CD8-positive, alpha-beta memory T cell (primary cell): ENCODE measurements around the gene S100A1. TPM values are rescaled to one million over a fixed set of nuclear protein-coding genes. Genes with fewer than 3 reads are reported as not detected.
A peak's percentile ranks its signal among the peaks of the same experiment; 100 is the strongest.

Experiments used
- CTCF ChIA-PET: fragments of 350-600 bp; sonication (Branson Sonifier 250); formaldehyde crosslinking; loops from one replicate; lab custom pipeline; 2021; ENCODE audit warnings: antibody characterized with exemption; lab: Charles Lee
- POLR2A ChIA-PET: fragments of 350-600 bp; sonication (Branson Sonifier 250); formaldehyde crosslinking; loops from one replicate; lab custom pipeline; 2021; ENCODE audit warnings: antibody characterized with exemption; lab: Charles Lee
- DNase-seq, 5 donors: peaks; one replicate each; pipeline versions ENCODE4 v3.0.0 to v3.0.0-alpha.2; 2020 to 2022; ENCODE audit warnings: mixed read lengths in 1 of 5
- H3K27ac ChIP-seq: one replicate; pipeline ENCODE4 v1.7.0; 2013; ENCODE audit warnings: low read depth, mild to moderate bottlenecking, low read length, moderate library complexity
- H3K27me3 ChIP-seq: 2 replicates; pipeline ENCODE4 v1.7.0; 2013; ENCODE audit warnings: low read length, mild to moderate bottlenecking; ENCODE audit not compliant: insufficient read depth, poor library complexity, severe bottlenecking
- H3K36me3 ChIP-seq: 2 replicates; pipeline ENCODE4 v1.7.0; 2013; ENCODE audit warnings: mild to moderate bottlenecking, low read length, moderate library complexity; ENCODE audit not compliant: insufficient read depth
- H3K4me1 ChIP-seq: 2 replicates; pipeline ENCODE4 v1.7.0; 2013; ENCODE audit warnings: mild to moderate bottlenecking, low read length, moderate library complexity; ENCODE audit not compliant: insufficient read depth
- H3K4me3 ChIP-seq: 2 replicates; pipeline ENCODE4 v1.7.0; 2013; ENCODE audit warnings: mild to moderate bottlenecking, low read length
- H3K9me3 ChIP-seq: 2 replicates; pipeline ENCODE4 v1.7.0; 2013; ENCODE audit warnings: mild to moderate bottlenecking, low read length
- H3K27ac Mint-ChIP-seq, 8 donors: one replicate each; pipeline ENCODE4 v1.8.0; 2020 to 2021; ENCODE audit warnings: mixed read lengths in 8 of 8, mild to moderate bottlenecking in 6 of 8, inconsistent platforms in 3 of 8, moderate library complexity in 3 of 8
- H3K27me3 Mint-ChIP-seq, 2 donors: one replicate each; pipeline ENCODE4 v1.8.0; 2020 to 2021; ENCODE audit warnings: mixed read lengths in 2 of 2, mild to moderate bottlenecking in 1 of 2, moderate library complexity in 1 of 2
- H3K36me3 Mint-ChIP-seq, 3 donors: one replicate each; pipeline ENCODE4 v1.8.0; 2020 to 2021; ENCODE audit warnings: mixed read lengths in 3 of 3, inconsistent platforms in 1 of 3, mild to moderate bottlenecking in 1 of 3
- H3K4me1 Mint-ChIP-seq, 3 donors: one replicate each; pipeline ENCODE4 v1.8.0; 2020 to 2021; ENCODE audit warnings: mixed read lengths in 3 of 3, inconsistent platforms in 1 of 3, mild to moderate bottlenecking in 1 of 3
- H3K4me3 Mint-ChIP-seq, 7 donors: one replicate each; pipeline ENCODE4 v1.8.0; 2020 to 2021; ENCODE audit warnings: mixed read lengths in 7 of 7, mild to moderate bottlenecking in 6 of 7, moderate library complexity in 4 of 7, inconsistent platforms in 2 of 7
- H3K9me3 Mint-ChIP-seq, 5 donors: one replicate each; pipeline ENCODE4 v1.8.0; 2020 to 2022; ENCODE audit warnings: mixed read lengths in 5 of 5, mild to moderate bottlenecking in 3 of 5, moderate library complexity in 2 of 5, inconsistent platforms in 1 of 5
- polyA plus RNA-seq: library from polyadenylated mRNA; unstranded; fragments of 300-500 nt; fragmentation: Illumina TruSeq; gene quantifications from one replicate; pipeline ENCODE4 v1.2.3, GENCODE V29; 2021
- total RNA-seq, 2 experiments: library from RNA; stranded (reverse); gene quantifications; one replicate each; pipeline ENCODE4 v1.2.3, GENCODE V29; 2021

S100A1 gene
- total and polyA plus RNA-seq, 3 experiments from 2014 or later = 0.07 TPM; not detected in 2

GRCh38 chr1:153642161-153642560 lies 13.9 kb downstream of the S100A1 start:
- ChIA-PET POLR2A (no interaction called here), CTCF (no interaction called here)
- H3K27ac ChIP-seq = no peak overlapping the region
- H3K27me3 ChIP-seq = no peaks in the 10 kb centered on the region
- H3K4me3 Mint-ChIP-seq = no peak overlapping the region
- H3K27me3 Mint-ChIP-seq = no peaks in the 10 kb centered on the region
- peaks cover 29% of the 10 kb centered on the region for H3K4me1 ChIP-seq
- no peaks in the 10 kb centered on the region for H3K9me3 Mint-ChIP-seq
- H3K9me3 ChIP-seq = no peaks in the 10 kb centered on the region
- H3K4me3 ChIP-seq = no peak overlapping the region
- H3K36me3 Mint-ChIP-seq = peaks cover 9 to 94% (median 29%) of the 10 kb centered on the region in 3 donors
- no peak for DNase-seq
- peaks cover 71% of the 10 kb centered on the region for H3K36me3 ChIP-seq
- H3K4me1 Mint-ChIP-seq = peaks cover 48 to 77% (median 68%) of the 10 kb centered on the region in 3 donors
- peak overlapping the region in 6 of 8 donors; percentile 10 to 76 (median 46) for H3K27ac Mint-ChIP-seq

GRCh38 chr1:153643100-153643499 lies 14.9 kb downstream of the S100A1 start:
- H3K27ac Mint-ChIP-seq = peak overlapping the region in 6 of 8 donors; percentile 12 to 79 (median 44)
- H3K36me3 ChIP-seq = peaks cover 62% of the 10 kb centered on the region
- CTCF ChIA-PET = interaction anchor here (0.6 to 1.4 kb wide), 3 partner anchors 8 to 135 kb away, joined by 3 to 5 read pairs (median 3); partner anchors contain the start of gene CHTOP
- H3K27me3 Mint-ChIP-seq = no peaks in the 10 kb centered on the region
- no peak overlapping the region for H3K27ac ChIP-seq
- H3K4me1 ChIP-seq = peaks cover 20% of the 10 kb centered on the region
- POLR2A ChIA-PET = interaction anchor here (0.9 to 1.0 kb wide), 2 partner anchors 9 kb away, joined by 3 to 10 read pairs; partner anchors contain the start of gene CHTOP
- peak overlapping the region in 1 of 7 donors; percentile 63 for H3K4me3 Mint-ChIP-seq
- peaks cover 48 to 79% (median 71%) of the 10 kb centered on the region in 3 donors for H3K4me1 Mint-ChIP-seq
- no peaks in the 10 kb centered on the region for H3K9me3 Mint-ChIP-seq
- peaks cover 8 to 90% (median 27%) of the 10 kb centered on the region in 3 donors for H3K36me3 Mint-ChIP-seq
- DNase-seq = no peak
- no peaks in the 10 kb centered on the region for H3K27me3 ChIP-seq
- no peaks in the 10 kb centered on the region for H3K9me3 ChIP-seq
- H3K4me3 ChIP-seq = no peak overlapping the region

DNA sequence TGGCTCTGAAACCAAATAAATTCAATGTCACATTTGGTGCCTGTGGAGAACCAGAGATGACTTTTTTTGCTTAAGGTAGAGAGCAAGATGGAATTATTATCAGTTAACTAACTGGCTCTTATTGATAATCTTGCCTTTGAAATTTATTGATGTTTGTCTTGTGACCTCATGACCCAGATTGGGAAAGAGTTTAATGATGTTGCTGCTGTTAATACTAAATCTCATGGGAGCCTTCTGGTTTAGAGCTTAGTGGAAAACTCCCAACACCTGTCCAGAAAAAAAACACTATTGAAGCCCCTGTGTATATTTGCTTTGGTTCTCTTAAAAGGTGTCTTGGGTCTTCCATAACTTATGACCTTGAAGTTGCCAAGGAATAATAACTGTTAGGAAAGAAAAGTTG lies 15.6 kb downstream of the S100A1 start:
- CTCF ChIA-PET = interaction anchor here (0.9 to 1.4 kb wide), 2 partner anchors 10 to 136 kb away, joined by 3 to 5 read pairs; partner anchors contain the start of gene CHTOP
- Histone ChIP-seq H3K36me3 (peaks cover 56% of the 10 kb centered on the region), H3K9me3 (no peaks in the 10 kb centered on the region), H3K27ac (no peak overlapping the region), H3K27me3 (no peaks in the 10 kb centered on the region), H3K4me1 (peaks cover 25% of the 10 kb centered on the region), H3K4me3 (no peak overlapping the region)
- POLR2A ChIA-PET = interaction anchor here (0.8 to 1.0 kb wide), 3 partner anchors 9 to 12 kb away, joined by 3 to 10 read pairs (median 4); partner anchors contain the start of gene CHTOP
- H3K4me3 Mint-ChIP-seq = no peak overlapping the region
- H3K4me1 Mint-ChIP-seq = peaks cover 48 to 74% (median 71%) of the 10 kb centered on the region in 3 donors
- no peaks in the 10 kb centered on the region for H3K9me3 Mint-ChIP-seq
- DNase-seq = no peak
- peak overlapping the region in 7 of 8 donors; percentile 24 to 79 (median 69) for H3K27ac Mint-ChIP-seq
- no peaks in the 10 kb centered on the region for H3K27me3 Mint-ChIP-seq
- peaks cover 8 to 83% (median 27%) of the 10 kb centered on the region in 3 donors for H3K36me3 Mint-ChIP-seq

- Mint-ChIP-seq H3K9me3 (no peaks in the 10 kb centered on the region), H3K36me3 (peaks cover 4 to 57% (median 21%) of the 10 kb centered on the region in 3 donors), H3K27ac (peak overlapping the region in 7 of 8 donors; percentile 41 to 92 (median 79)), H3K4me3 (peak overlapping the region in 1 of 7 donors; percentile 49), H3K27me3 (no peaks in the 10 kb centered on the region), H3K4me1 (peaks cover 54 to 75% (median 74%) of the 10 kb centered on the region in 3 donors)
- Histone ChIP-seq H3K9me3 (no peaks in the 10 kb centered on the region), H3K4me3 (no peak overlapping the region), H3K27me3 (no peaks in the 10 kb centered on the region), H3K4me1 (peaks cover 36% of the 10 kb centered on the region), H3K36me3 (peaks cover 41% of the 10 kb centered on the region), H3K27ac (no peak overlapping the region)
- ChIA-PET CTCF (no interaction called here), POLR2A (interaction anchor here (1.3 kb wide), 1 partner anchor 12 kb away, joined by 3 read pairs; the partner anchor contains the start of gene CHTOP)
- no peak for DNase-seq
These were observed 18.6 kb downstream of the S100A1 start for GRCh38 chr1:153646672-153647345.

DNA sequence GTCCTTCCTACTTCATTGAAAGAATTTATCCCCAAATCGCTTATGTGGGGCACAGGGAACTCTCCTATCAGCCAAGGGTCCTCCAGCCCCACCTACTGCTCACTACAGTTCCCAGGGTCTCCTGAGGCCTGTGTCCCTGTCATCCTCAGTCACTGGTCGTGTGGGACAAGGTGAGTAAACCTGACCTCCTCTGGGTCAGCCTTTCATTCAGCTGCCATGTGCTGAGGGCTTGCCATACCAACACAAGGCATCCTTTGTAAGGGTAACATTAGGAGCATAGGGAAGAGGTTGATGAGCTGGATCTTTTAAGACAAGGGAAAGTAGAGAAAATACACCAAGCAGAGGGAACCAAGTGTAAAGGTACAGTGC lies 19.1 kb downstream of the S100A1 start:
- no peak for DNase-seq
- peaks cover 36% of the 10 kb centered on the region for H3K36me3 ChIP-seq
- H3K27me3 Mint-ChIP-seq = no peaks in the 10 kb centered on the region
- no peak overlapping the region for H3K27ac ChIP-seq
- H3K9me3 Mint-ChIP-seq = no peaks in the 10 kb centered on the region
- ChIA-PET POLR2A (interaction anchor here (1.3 kb wide), 1 partner anchor 13 kb away, joined by 3 read pairs; the partner anchor contains the start of gene CHTOP), CTCF (no interaction called here)
- H3K36me3 Mint-ChIP-seq = peaks cover 4 to 52% (median 18%) of the 10 kb centered on the region in 3 donors
- H3K4me3 Mint-ChIP-seq = peak overlapping the region in 2 of 7 donors; percentile 10 to 18
- peak overlapping the region in 7 of 8 donors; percentile 41 to 92 (median 79) for H3K27ac Mint-ChIP-seq
- no peak overlapping the region for H3K4me3 ChIP-seq
- H3K27me3 ChIP-seq = no peaks in the 10 kb centered on the region
- peaks cover 51 to 71% (median 70%) of the 10 kb centered on the region in 3 donors for H3K4me1 Mint-ChIP-seq
- peaks cover 36% of the 10 kb centered on the region for H3K4me1 ChIP-seq
- no peaks in the 10 kb centered on the region for H3K9me3 ChIP-seq

DNA sequence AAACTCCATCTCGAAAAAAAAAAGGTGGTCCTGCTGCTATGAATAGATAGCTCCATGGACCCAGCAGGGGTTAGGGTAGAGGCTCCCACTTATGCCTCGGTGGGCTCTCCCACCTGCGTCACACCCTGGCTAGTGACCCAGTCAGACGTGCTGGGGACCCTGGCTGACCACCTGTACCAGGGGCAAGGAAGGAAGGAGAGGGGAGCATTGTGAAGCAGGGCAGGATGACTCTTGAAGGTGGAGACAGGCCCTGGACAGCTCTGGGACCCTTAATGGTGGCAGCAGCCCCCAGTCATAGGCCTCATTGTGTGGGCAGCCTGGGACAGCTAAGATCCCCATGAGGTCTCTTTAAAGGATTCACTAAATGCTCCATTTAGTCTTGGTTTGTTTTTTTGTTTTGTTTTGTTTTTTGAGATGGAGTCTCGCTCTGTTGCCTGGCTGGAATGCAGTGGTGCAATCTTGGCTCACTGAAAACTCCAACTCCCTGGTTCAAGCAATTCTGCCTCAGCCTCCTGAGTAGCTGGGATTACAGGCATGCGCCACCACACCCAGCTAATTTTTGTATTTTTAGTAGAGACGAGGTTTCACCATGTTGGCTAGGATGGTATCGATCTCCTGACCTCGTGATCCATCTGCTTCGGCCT lies 19.9 kb downstream of the S100A1 start:
- Mint-ChIP-seq H3K36me3 (peaks cover 4 to 44% (median 16%) of the 10 kb centered on the region in 3 donors), H3K4me1 (peaks cover 47 to 64% (median 63%) of the 10 kb centered on the region in 3 donors), H3K27me3 (peaks cover 0 to 2% of the 10 kb centered on the region in 2 donors), H3K27ac (peak overlapping the region; percentile 39 to 84 (median 70)), H3K4me3 (peak overlapping the region in 1 of 7 donors; percentile 66), H3K9me3 (no peaks in the 10 kb centered on the region)
- ChIA-PET CTCF (interaction anchor here (1.0 kb wide), 1 partner anchor 115 kb away, joined by 3 read pairs; no protein-coding TSS in a partner anchor), POLR2A (interaction anchor here (0.7 to 1.3 kb wide), 2 partner anchors 14 to 19 kb away, joined by 3 read pairs; partner anchors contain the start of gene CHTOP)
- H3K27me3 ChIP-seq = no peaks in the 10 kb centered on the region
- no peak overlapping the region for H3K27ac ChIP-seq
- no peaks in the 10 kb centered on the region for H3K9me3 ChIP-seq
- H3K36me3 ChIP-seq = peaks cover 28% of the 10 kb centered on the region
- H3K4me3 ChIP-seq = no peak overlapping the region
- peaks cover 30% of the 10 kb centered on the region for H3K4me1 ChIP-seq
- DNase-seq = no peak

- DNase-seq = peak in 1 of 5 donors; percentile 60
- peaks cover 25% of the 10 kb centered on the region for H3K4me1 ChIP-seq
- no peaks in the 10 kb centered on the region for H3K9me3 ChIP-seq
- H3K4me3 ChIP-seq = peak overlapping the region; percentile 1
- peaks cover 18% of the 10 kb centered on the region for H3K36me3 ChIP-seq
- peak overlapping the region; percentile 4 to 96 (median 88) for H3K27ac Mint-ChIP-seq
- H3K27me3 ChIP-seq = no peaks in the 10 kb centered on the region
- peaks cover 4 to 32% (median 6%) of the 10 kb centered on the region in 3 donors for H3K36me3 Mint-ChIP-seq
- H3K9me3 Mint-ChIP-seq = no peaks in the 10 kb centered on the region
- H3K27me3 Mint-ChIP-seq = peaks cover 0 to 2% of the 10 kb centered on the region in 2 donors
- H3K4me1 Mint-ChIP-seq = peaks cover 39 to 52% (median 51%) of the 10 kb centered on the region in 3 donors
- ChIA-PET CTCF (interaction anchor here (1.0 kb wide), 2 partner anchors 116 to 117 kb away, joined by 3 read pairs; no protein-coding TSS in a partner anchor), POLR2A (interaction anchor here (0.5 to 0.9 kb wide), 2 partner anchors 9 to 1935 kb away, joined by 4 read pairs; no protein-coding TSS in a partner anchor)
- peak overlapping the region in 5 of 7 donors; percentile 12 to 69 (median 33) for H3K4me3 Mint-ChIP-seq
- no peak overlapping the region for H3K27ac ChIP-seq
These were observed 21.1 kb downstream of the S100A1 start for GRCh38 chr1:153649137-153649862.
